ENCODE results near the gene TRMT112.
A peak's percentile ranks its signal among the peaks of the same experiment; 100 is the strongest.

TRMT112 gene

GRCh38 chr11:64284048-64284961 is 33.1 kb downstream of the TRMT112 start, which contains the start of gene BAD:
Gene BAD, minus strand, starts transcription at chr11:64284665. Its CDS starts 297 bp downstream, at chr11:64284368.
- DNase-seq (ENCODE audit: insufficient read length): peak; percentile 100
- FAIRE-seq: peak; percentile 99

GRCh38 chr11:64283092-64283491 is 34.3 kb downstream of the TRMT112 start:
- TF ChIP-seq POLR2AphosphoS5 (IDR thresholded peaks at IDR 0.05; ENCODE audit: low read depth, low read length) (no peak), POLR2A (IDR thresholded peaks at IDR 0.05; ENCODE audit: low read depth, low read length) (no peak), TAF1 (IDR thresholded peaks at IDR 0.05; ENCODE audit: borderline replicate concordance, low read depth, low read length) (no peak)

More at GRCh38 chr11:64284048-64284961, 33.1 kb downstream of the TRMT112 start, which contains the start of gene BAD:
- TF ChIP-seq TAF1 (IDR thresholded peaks at IDR 0.05; ENCODE audit: borderline replicate concordance, low read depth, low read length) (0 out of 2 replicates have a peak, but pooled peaks have one; percentile 18), POLR2A (IDR thresholded peaks at IDR 0.05; ENCODE audit: low read depth, low read length) (0 out of 2 replicates have a peak, but pooled peaks have one; percentile 19), POLR2AphosphoS5 (IDR thresholded peaks at IDR 0.05; ENCODE audit: low read depth, low read length) (no peak)

GRCh38 chr11:64281957-64282770 is 35.2 kb downstream of the TRMT112 start:
- FAIRE-seq (no peak), DNase-seq (ENCODE audit: insufficient read length) (no peak)
- TF ChIP-seq TAF1 (IDR thresholded peaks at IDR 0.05; ENCODE audit: borderline replicate concordance, low read depth, low read length) (no peak), POLR2A (IDR thresholded peaks at IDR 0.05; ENCODE audit: low read depth, low read length) (no peak)

More at GRCh38 chr11:64283092-64283491, 34.3 kb downstream of the TRMT112 start:
- FAIRE-seq (peak; percentile 58), DNase-seq (ENCODE audit: insufficient read length) (no peak)

- FAIRE-seq (no peak), DNase-seq (ENCODE audit: insufficient read length) (no peak)
- no peak for TF ChIP-seq POLR2A (IDR thresholded peaks at IDR 0.05; ENCODE audit: low read depth, low read length)
- no peak for TF ChIP-seq TAF1 (IDR thresholded peaks at IDR 0.05; ENCODE audit: borderline replicate concordance, low read depth, low read length)
Observed at GRCh38 chr11:64278576-64279190, 38.7 kb downstream of the TRMT112 start.

- TF ChIP-seq TAF1 (IDR thresholded peaks at IDR 0.05; ENCODE audit: borderline replicate concordance, low read depth, low read length): no peak
- no peak for TF ChIP-seq POLR2A (IDR thresholded peaks at IDR 0.05; ENCODE audit: low read depth, low read length)
- TF ChIP-seq POLR2AphosphoS5 (IDR thresholded peaks at IDR 0.05; ENCODE audit: low read depth, low read length): no peak
- FAIRE-seq (no peak), DNase-seq (ENCODE audit: insufficient read length) (no peak)
Observed at GRCh38 chr11:64276653-64277431, 40.5 kb downstream of the TRMT112 start.

- FAIRE-seq (no peak), DNase-seq (ENCODE audit: insufficient read length) (no peak)
- TF ChIP-seq POLR2A (IDR thresholded peaks at IDR 0.05; ENCODE audit: low read depth, low read length) (no peak), TAF1 (IDR thresholded peaks at IDR 0.05; ENCODE audit: borderline replicate concordance, low read depth, low read length) (no peak), POLR2AphosphoS5 (IDR thresholded peaks at IDR 0.05; ENCODE audit: low read depth, low read length) (no peak)
Observed at GRCh38 chr11:64275841-64276240, 41.5 kb downstream of the TRMT112 start.

- FAIRE-seq (no peak), DNase-seq (ENCODE audit: insufficient read length) (no peak)
- no peak for TF ChIP-seq TAF1 (IDR thresholded peaks at IDR 0.05; ENCODE audit: borderline replicate concordance, low read depth, low read length)
- no peak for TF ChIP-seq POLR2AphosphoS5 (IDR thresholded peaks at IDR 0.05; ENCODE audit: low read depth, low read length)
Observed at GRCh38 chr11:64275031-64275800, 42.1 kb downstream of the TRMT112 start.

GRCh38 chr11:64269540-64270220 is 47.7 kb downstream of the TRMT112 start:
- FAIRE-seq: peak; percentile 97
- TF ChIP-seq POLR2A (IDR thresholded peaks at IDR 0.05; ENCODE audit: low read depth, low read length) (peak; percentile 57), POLR2AphosphoS5 (IDR thresholded peaks at IDR 0.05; ENCODE audit: low read depth, low read length) (peak; percentile 27), TAF1 (IDR thresholded peaks at IDR 0.05; ENCODE audit: borderline replicate concordance, low read depth, low read length) (peak; percentile 12; the same call in 1 of the 2 replicates)

GRCh38 chr11:64268893-64269539 is 48.3 kb downstream of the TRMT112 start:
- FAIRE-seq: no peak
- no peak; the same call in 1 of the 2 replicates for TF ChIP-seq POLR2A (IDR thresholded peaks at IDR 0.05; ENCODE audit: low read depth, low read length)
- TF ChIP-seq TAF1 (IDR thresholded peaks at IDR 0.05; ENCODE audit: borderline replicate concordance, low read depth, low read length): no peak
- peak; percentile 34; the same call in 1 of the 2 replicates for TF ChIP-seq POLR2AphosphoS5 (IDR thresholded peaks at IDR 0.05; ENCODE audit: low read depth, low read length)
- DNase-seq (ENCODE audit: insufficient read length): no peak

More at GRCh38 chr11:64269540-64270220, 47.7 kb downstream of the TRMT112 start:
- peak; percentile 84 for DNase-seq (ENCODE audit: insufficient read length)
